Naive thymus-derived CD4-positive, alpha-beta T cell (primary cell): ENCODE measurements around the gene MXD3. TPM values are rescaled to one million over a fixed set of nuclear protein-coding genes. Genes with fewer than 3 reads are reported as not detected.
A peak's percentile ranks its signal among the peaks of the same experiment; 100 is the strongest.

Experiments used
- ATAC-seq: fragments of 150-1000 bp; cut with Tn5 transposase; 2 replicates; pipeline ENCODE4 v1.10.0; 2021; ENCODE audit warnings: mild to moderate bottlenecking, moderate library complexity
- CTCF ChIA-PET: fragments of 350-600 bp; sonication (Branson Sonifier 250); formaldehyde crosslinking; loops from one replicate; lab custom pipeline; 2021; ENCODE audit warnings: antibody characterized with exemption; lab: Charles Lee
- POLR2A ChIA-PET: fragments of 350-600 bp; sonication (Branson Sonifier 250); formaldehyde crosslinking; loops from one replicate; lab custom pipeline; 2021; ENCODE audit warnings: antibody characterized with exemption, inconsistent platforms; lab: Charles Lee
- DNase-seq, 9 donors: peaks; one replicate each; pipeline versions ENCODE4 v3.0.0 to v3.0.0-alpha.2; 2020 to 2022; ENCODE audit warnings: mixed read lengths in 1 of 9
- H3K27ac ChIP-seq: one replicate; pipeline ENCODE4 v1.7.0; 2013; ENCODE audit warnings: mild to moderate bottlenecking, low read depth, low read length, moderate library complexity
- H3K27me3 ChIP-seq, 2 donors: one replicate each; pipeline ENCODE4 v1.7.0; 2013; ENCODE audit warnings: low read length in 2 of 2, mild to moderate bottlenecking in 2 of 2, moderate library complexity in 2 of 2; ENCODE audit not compliant: control insufficient read depth in 2 of 2, insufficient read depth in 2 of 2
- H3K36me3 ChIP-seq, 3 experiments: 1 replicate in 2 of 3; 2 replicates in 1 of 3; pipeline ENCODE4 v1.7.0; 2013; ENCODE audit warnings: low read length in 3 of 3, mild to moderate bottlenecking in 3 of 3, moderate library complexity in 1 of 3; ENCODE audit not compliant: insufficient read depth in 3 of 3, control insufficient read depth in 2 of 3
- H3K4me1 ChIP-seq, 2 donors: one replicate each; pipeline ENCODE4 v1.7.0; 2013; ENCODE audit warnings: low read length in 2 of 2, mild to moderate bottlenecking in 2 of 2, moderate library complexity in 1 of 2; ENCODE audit not compliant: control insufficient read depth in 2 of 2, insufficient read depth in 2 of 2
- H3K4me3 ChIP-seq: 2 replicates; pipeline ENCODE4 v1.7.0; 2013; ENCODE audit warnings: mild to moderate bottlenecking, low read length
- H3K9me3 ChIP-seq, 3 experiments: 1 replicate in 2 of 3; 2 replicates in 1 of 3; pipeline ENCODE4 v1.7.0; 2013; ENCODE audit warnings: low read length in 3 of 3; ENCODE audit not compliant: control insufficient read depth in 2 of 3
- H3K27ac Mint-ChIP-seq, 9 donors: one replicate each; pipeline ENCODE4 v1.8.0; 2020 to 2022; ENCODE audit warnings: mixed read lengths in 9 of 9, mild to moderate bottlenecking in 8 of 9, moderate library complexity in 5 of 9, inconsistent platforms in 2 of 9
- H3K27me3 Mint-ChIP-seq, 5 donors: one replicate each; pipeline ENCODE4 v1.8.0; 2021 to 2022; ENCODE audit warnings: mixed read lengths in 5 of 5, mild to moderate bottlenecking in 1 of 5
- H3K36me3 Mint-ChIP-seq, 5 donors: one replicate each; pipeline ENCODE4 v1.8.0; 2020 to 2022; ENCODE audit warnings: mixed read lengths in 5 of 5, mild to moderate bottlenecking in 3 of 5, inconsistent platforms in 1 of 5
- H3K4me1 Mint-ChIP-seq, 7 donors: one replicate each; pipeline ENCODE4 v1.8.0; 2020 to 2022; ENCODE audit warnings: mixed read lengths in 7 of 7, mild to moderate bottlenecking in 3 of 7, inconsistent platforms in 1 of 7
- H3K4me3 Mint-ChIP-seq, 10 donors: one replicate each; pipeline ENCODE4 v1.8.0; 2020 to 2022; ENCODE audit warnings: mild to moderate bottlenecking in 10 of 10, mixed read lengths in 10 of 10, moderate library complexity in 6 of 10, inconsistent platforms in 2 of 10
- H3K9me3 Mint-ChIP-seq, 11 donors: one replicate each; pipeline ENCODE4 v1.8.0; 2020 to 2022; ENCODE audit warnings: mixed read lengths in 11 of 11, mild to moderate bottlenecking in 4 of 11, inconsistent platforms in 1 of 11, moderate library complexity in 1 of 11
- intact Hi-C, 2 donors: fragments of 100-400 bp; cut with micrococcal nuclease; formaldehyde crosslinking; loops; one replicate each; pipeline ENCODE4 v1.15.1; 2023
- polyA plus RNA-seq, 2 donors: library from polyadenylated mRNA; unstranded; fragments of 300-500 nt; fragmentation: Illumina TruSeq; gene quantifications; one replicate each; pipeline ENCODE4 v1.2.3, GENCODE V29; 2021
- total RNA-seq, 6 experiments: library from RNA in 5 of 6; stranded (reverse) in 5 of 6; gene quantifications; 1 replicate in 5 of 6; 2 replicates in 1 of 6; pipeline ENCODE4 v1.2.3 and lab custom pipeline; 2021 to 2026

The MXD3 gene
- total and polyA plus RNA-seq, 7 experiments from 2014 or later: 0.63 to 39.8 (median 16.1) TPM

DNA sequence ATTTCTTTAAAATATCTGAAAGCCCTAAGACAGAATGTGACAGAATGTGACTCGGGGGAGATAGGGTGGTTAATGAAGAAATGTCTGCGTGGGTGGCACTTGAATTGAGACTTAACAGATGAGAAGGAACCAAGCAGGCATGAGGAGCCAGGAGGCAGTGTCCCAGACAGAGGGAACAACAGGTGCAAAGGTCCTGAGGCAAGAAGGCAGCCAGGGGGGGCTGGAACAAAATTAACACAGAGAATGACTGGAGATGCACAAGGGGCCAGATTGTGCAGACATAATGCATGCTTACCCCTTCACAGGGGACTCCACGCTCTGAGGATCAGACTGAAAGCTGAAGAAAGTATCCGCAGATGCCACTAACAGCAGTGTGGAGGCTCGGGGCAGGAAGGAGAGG is 38.1 kb upstream of the MXD3 start:
- intact Hi-C loops: loop anchor here (2.0 to 5.0 kb wide), 5 partner anchors 21 to 961 kb away; partner anchors contain the start of genes HIGD2A (in 1 of the 2), NOP16 (in 1 of the 2), NSD1 (in 1 of the 2) and RNF44 (in 1 of the 2)
- peaks cover 4 to 22% (median 7%) of the 10 kb centered on the region in 5 donors for H3K36me3 Mint-ChIP-seq

DNA sequence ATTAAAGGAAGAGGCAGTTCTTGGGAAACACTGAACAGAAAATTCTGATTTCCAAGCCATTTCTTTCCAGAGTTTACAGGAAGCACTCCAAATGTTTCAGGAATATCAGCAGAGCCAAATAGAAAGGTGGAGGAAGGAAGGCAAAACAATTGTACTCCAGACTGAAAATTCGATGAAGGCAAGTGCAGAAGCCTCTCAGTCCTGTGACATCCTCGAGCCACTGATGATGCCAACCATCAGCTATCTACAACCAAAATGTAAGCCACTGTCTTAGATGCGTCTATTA is 37.6 kb upstream of the MXD3 start:
- H3K27me3 ChIP-seq: no peaks in the 10 kb centered on the region
- H3K27me3 Mint-ChIP-seq: no peaks in the 10 kb centered on the region
- H3K9me3 Mint-ChIP-seq: peaks cover 0 to under 1% (median 0%) of the 10 kb centered on the region in 11 donors
- H3K4me1 Mint-ChIP-seq: peaks cover 44 to 63% (median 54%) of the 10 kb centered on the region in 7 donors
- ATAC-seq: no peak
- H3K27ac ChIP-seq: no peak overlapping the region
- H3K4me3 Mint-ChIP-seq: peak overlapping the region; percentile 54 to 99 (median 96)
- intact Hi-C loops: no loop called here
- CTCF ChIA-PET: interaction anchor here (0.6 to 0.7 kb wide), 2 partner anchors 37 to 106 kb away, joined by 3 to 4 read pairs; no protein-coding TSS in a partner anchor
- H3K9me3 ChIP-seq: no peaks in the 10 kb centered on the region
- H3K27ac Mint-ChIP-seq: peak overlapping the region in 6 of 9 donors; percentile 58 to 99 (median 73)
- no peak overlapping the region for H3K4me3 ChIP-seq
- no peak for DNase-seq
- POLR2A ChIA-PET: interaction anchor here (0.8 to 1.3 kb wide), 2 partner anchors 22 to 46 kb away, joined by 3 read pairs; partner anchors contain the start of genes PRELID1 and RAB24
- peaks cover 29 to 35% of the 10 kb centered on the region in 2 donors for H3K4me1 ChIP-seq
- H3K36me3 ChIP-seq: peaks cover 0 to 41% (median 5%) of the 10 kb centered on the region in 3 experiments
- peaks cover 4 to 22% (median 7%) of the 10 kb centered on the region in 5 donors for H3K36me3 Mint-ChIP-seq

More for the DNA sequence above, 38.1 kb upstream of the MXD3 start:
- CTCF ChIA-PET: interaction anchor here (1.3 to 3.4 kb wide), 2 partner anchors 21 to 35 kb away, joined by 4 to 13 read pairs; no protein-coding TSS in a partner anchor
- POLR2A ChIA-PET: interaction anchor here (0.8 kb wide), 1 partner anchor 46 kb away, joined by 3 read pairs; the partner anchor contains the start of genes PRELID1 and RAB24
- Mint-ChIP-seq H3K4me3 (peak overlapping the region; percentile 71 to 99 (median 98)), H3K4me1 (peaks cover 47 to 68% (median 58%) of the 10 kb centered on the region in 7 donors), H3K27ac (peak overlapping the region; percentile 58 to 100 (median 74)), H3K27me3 (no peaks in the 10 kb centered on the region), H3K9me3 (peaks cover 0 to 5% (median 0%) of the 10 kb centered on the region in 11 donors)
- Histone ChIP-seq H3K27ac (peak overlapping the region; percentile 4), H3K9me3 (no peaks in the 10 kb centered on the region), H3K4me3 (no peak overlapping the region), H3K27me3 (no peaks in the 10 kb centered on the region), H3K4me1 (peaks cover 29 to 35% of the 10 kb centered on the region in 2 donors), H3K36me3 (peaks cover 0 to 40% (median 5%) of the 10 kb centered on the region in 3 experiments)
- ATAC-seq (no peak), DNase-seq (no peak)

DNA sequence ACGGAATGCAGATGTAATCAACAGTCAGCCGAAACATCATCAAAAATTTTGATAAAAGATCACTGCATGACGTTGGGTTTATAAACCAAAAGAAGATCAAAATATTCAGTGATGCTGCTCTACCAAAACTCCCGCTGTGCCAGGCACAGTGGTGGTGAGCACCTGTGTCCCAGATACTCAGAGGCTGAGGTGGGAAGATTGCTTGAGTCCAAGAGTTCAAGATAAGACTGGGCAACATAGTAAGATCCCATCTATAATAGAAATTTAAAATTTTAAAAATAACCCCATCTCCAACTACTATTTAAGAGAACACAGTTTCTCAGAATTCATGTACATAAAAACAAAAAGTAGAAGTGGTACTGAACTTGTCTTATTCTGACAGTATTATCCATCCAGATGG is 36.0 kb upstream of the MXD3 start:
- no peaks in the 10 kb centered on the region for H3K9me3 ChIP-seq
- no peak overlapping the region for H3K27ac ChIP-seq
- intact Hi-C loops: no loop called here
- no peaks in the 10 kb centered on the region for H3K27me3 Mint-ChIP-seq
- peaks cover 43 to 62% (median 57%) of the 10 kb centered on the region in 7 donors for H3K4me1 Mint-ChIP-seq
- no peaks in the 10 kb centered on the region for H3K27me3 ChIP-seq
- H3K9me3 Mint-ChIP-seq: no peaks in the 10 kb centered on the region
- ChIA-PET POLR2A (interaction anchor here (1.1 kb wide), 1 partner anchor 23 kb away, joined by 3 read pairs; no protein-coding TSS in a partner anchor), CTCF (no interaction called here)
- no peak for DNase-seq
- H3K4me1 ChIP-seq: peaks cover 29 to 35% of the 10 kb centered on the region in 2 donors
- no peak for ATAC-seq
- peaks cover 8 to 29% (median 11%) of the 10 kb centered on the region in 5 donors for H3K36me3 Mint-ChIP-seq
- H3K4me3 Mint-ChIP-seq: peak overlapping the region in 7 of 10 donors; percentile 7 to 59 (median 23)
- no peak overlapping the region for H3K4me3 ChIP-seq
- peaks cover 0 to 48% (median 5%) of the 10 kb centered on the region in 3 experiments for H3K36me3 ChIP-seq
- no peak overlapping the region for H3K27ac Mint-ChIP-seq

DNA sequence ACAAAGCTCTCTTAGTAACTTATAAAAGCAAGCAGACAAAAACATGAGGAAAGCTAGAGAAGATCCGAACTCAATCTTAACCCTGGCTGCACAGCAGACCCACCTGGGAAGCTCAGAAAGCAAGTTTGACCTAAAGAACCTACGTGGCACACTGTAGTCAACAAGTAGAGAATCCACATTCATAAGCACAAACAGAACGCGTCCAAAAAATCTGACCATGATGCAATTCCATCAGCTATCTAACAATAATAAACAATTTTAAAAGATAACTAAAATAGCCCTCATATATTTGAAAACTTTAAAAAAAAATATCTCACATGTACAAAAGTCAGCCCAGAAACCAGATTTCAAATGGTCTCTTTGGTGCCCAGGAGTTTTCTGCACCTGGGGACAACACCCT is 35.1 kb upstream of the MXD3 start:
- Mint-ChIP-seq H3K27ac (peak overlapping the region in 3 of 9 donors; percentile 29 to 38 (median 32)), H3K36me3 (peaks cover 8 to 30% (median 12%) of the 10 kb centered on the region in 5 donors), H3K27me3 (no peaks in the 10 kb centered on the region), H3K4me3 (peak overlapping the region in 6 of 10 donors; percentile 16 to 65 (median 30)), H3K9me3 (no peaks in the 10 kb centered on the region), H3K4me1 (peaks cover 36 to 58% (median 54%) of the 10 kb centered on the region in 7 donors)
- intact Hi-C loops: no loop called here
- ATAC-seq (no peak), DNase-seq (no peak)
- Histone ChIP-seq H3K4me3 (no peak overlapping the region), H3K27ac (no peak overlapping the region), H3K36me3 (peaks cover 2 to 49% (median 5%) of the 10 kb centered on the region in 3 experiments), H3K27me3 (no peaks in the 10 kb centered on the region), H3K9me3 (no peaks in the 10 kb centered on the region), H3K4me1 (peaks cover 29 to 31% of the 10 kb centered on the region in 2 donors)
- ChIA-PET CTCF (interaction anchor here (1.3 kb wide), 1 partner anchor 37 kb away, joined by 3 read pairs; no protein-coding TSS in a partner anchor), POLR2A (interaction anchor here (1.1 kb wide), 2 partner anchors 24 to 170 kb away, joined by 3 read pairs; no protein-coding TSS in a partner anchor)

DNA sequence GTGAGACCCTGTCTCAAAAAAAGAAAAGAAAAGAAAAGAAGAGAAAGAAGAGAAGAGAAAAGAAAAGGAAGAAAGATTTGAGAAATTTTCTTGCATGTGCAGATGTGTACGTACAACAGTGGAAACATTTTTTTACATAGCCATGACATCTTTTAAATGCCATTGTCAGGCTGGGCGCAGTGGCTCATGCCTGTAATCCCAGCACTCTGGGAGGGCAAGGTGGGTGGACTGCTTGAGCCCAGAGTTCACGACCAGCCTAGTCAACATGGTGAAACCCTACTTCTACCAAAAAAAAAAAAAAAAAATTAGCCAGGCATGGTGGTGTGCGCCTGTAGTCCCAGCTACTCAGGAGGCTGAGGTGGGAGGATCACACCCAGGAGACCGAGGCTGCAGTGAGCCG is 33.2 kb upstream of the MXD3 start:
- Mint-ChIP-seq H3K36me3 (peaks cover 10 to 38% (median 19%) of the 10 kb centered on the region in 5 donors), H3K4me3 (peak overlapping the region in 1 of 10 donors; percentile 48), H3K4me1 (peaks cover 25 to 49% (median 46%) of the 10 kb centered on the region in 7 donors), H3K27me3 (no peaks in the 10 kb centered on the region), H3K27ac (no peak overlapping the region), H3K9me3 (peaks cover 0 to 1% (median 0%) of the 10 kb centered on the region in 11 donors)
- ATAC-seq (no peak), DNase-seq (no peak)
- H3K4me1 ChIP-seq: peaks cover 16 to 19% of the 10 kb centered on the region in 2 donors
- H3K27ac ChIP-seq: no peak overlapping the region
- CTCF ChIA-PET: no interaction called here
- H3K9me3 ChIP-seq: no peaks in the 10 kb centered on the region
- H3K4me3 ChIP-seq: no peak overlapping the region
- H3K27me3 ChIP-seq: no peaks in the 10 kb centered on the region
- H3K36me3 ChIP-seq: peaks cover 6 to 50% (median 7%) of the 10 kb centered on the region in 3 experiments
- POLR2A ChIA-PET: no interaction called here
- intact Hi-C loops: no loop called here

DNA sequence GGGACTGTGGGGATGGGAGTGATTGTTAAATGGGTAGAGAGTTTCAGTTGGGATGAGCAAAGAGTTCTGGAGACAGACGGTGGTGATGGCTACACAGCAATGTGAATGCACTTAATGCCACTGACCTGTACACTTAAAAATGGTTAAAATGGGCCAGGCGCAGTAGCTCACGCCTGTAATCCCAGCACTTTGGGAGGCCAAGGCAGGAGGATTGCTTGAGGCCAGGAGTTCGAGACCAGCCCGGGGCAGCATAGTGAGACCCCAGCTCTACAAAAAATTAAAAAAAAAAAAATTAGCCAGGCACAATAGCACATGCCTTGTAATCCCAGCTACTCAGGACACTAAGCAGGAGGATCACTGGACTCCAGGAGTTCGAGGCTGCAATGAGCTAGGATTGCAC is 32.1 kb upstream of the MXD3 start:
- Histone ChIP-seq H3K27me3 (no peaks in the 10 kb centered on the region), H3K4me1 (peaks cover 8 to 9% of the 10 kb centered on the region in 2 donors), H3K4me3 (no peak overlapping the region), H3K9me3 (no peaks in the 10 kb centered on the region), H3K36me3 (peaks cover 6 to 52% (median 7%) of the 10 kb centered on the region in 3 experiments), H3K27ac (no peak overlapping the region)
- DNase-seq (no peak), ATAC-seq (no peak)
- POLR2A ChIA-PET: interaction anchor here (1.1 kb wide), 1 partner anchor 12 kb away, joined by 4 read pairs; no protein-coding TSS in a partner anchor
- Mint-ChIP-seq H3K4me3 (peak overlapping the region in 2 of 10 donors; percentile 6 to 18), H3K36me3 (peaks cover 13 to 37% (median 17%) of the 10 kb centered on the region in 5 donors), H3K27ac (peak overlapping the region in 1 of 9 donors; percentile 57), H3K4me1 (peaks cover 18 to 44% (median 44%) of the 10 kb centered on the region in 7 donors), H3K27me3 (no peaks in the 10 kb centered on the region), H3K9me3 (peaks cover 0 to 3% (median 0%) of the 10 kb centered on the region in 11 donors)
- intact Hi-C loops: no loop called here
- CTCF ChIA-PET: interaction anchor here (0.7 to 0.8 kb wide), 2 partner anchors 26 to 776 kb away, joined by 3 read pairs; no protein-coding TSS in a partner anchor
